GM19035 (cell line): ENCODE measurements around the gene FYB1.
"Not testable (repeated sequence)": the region's sequence is repeated elsewhere in the genome, so short reads cannot be mapped to it uniquely, and the experiment has no call there.

Experiments used
- ATAC-seq: cut with Tn5 transposase; IDR thresholded peaks from one replicate; pipeline ENCODE4 v1.9.1; 2021; ENCODE audit not compliant: unreplicated experiment

The FYB1 gene

DNA sequence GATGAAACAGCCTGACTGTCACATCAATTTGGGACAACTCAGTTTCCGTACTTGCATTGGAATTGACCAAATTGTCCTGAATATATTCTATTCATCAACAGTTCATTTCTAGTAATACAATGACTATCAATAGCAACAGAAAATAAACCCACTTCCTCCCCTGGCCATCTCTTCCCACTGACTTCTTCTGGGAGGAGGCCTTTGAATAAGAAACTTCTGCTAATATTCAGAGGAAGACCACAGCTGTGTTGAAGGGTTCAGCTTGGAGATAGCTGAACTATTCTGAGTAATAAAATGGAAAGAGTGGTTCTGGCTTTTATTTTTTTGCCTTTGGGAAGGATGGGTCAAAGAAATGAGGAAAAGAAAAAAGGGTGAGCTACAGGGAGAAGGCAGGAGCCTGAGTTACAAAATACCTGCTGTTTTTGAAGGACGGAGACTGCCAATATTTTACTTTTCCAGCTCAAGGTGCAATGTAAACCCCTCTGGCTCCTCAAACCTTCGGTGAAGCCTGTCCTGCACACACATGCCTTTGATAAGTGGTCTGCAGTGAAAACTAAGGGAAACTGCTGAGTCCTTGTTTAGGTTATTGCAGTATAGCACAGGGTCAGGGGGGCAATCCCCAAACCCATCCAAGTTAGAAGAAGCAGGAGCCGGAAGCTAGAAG is 29.9 kb downstream of the FYB1 start:
- no peak for ATAC-seq

- no peak for ATAC-seq
These were observed 31.3 kb downstream of the FYB1 start for GRCh38 chr5:39187831-39188731.

GRCh38 chr5:39186722-39187539 is 32.4 kb downstream of the FYB1 start:
- no peak for ATAC-seq

DNA sequence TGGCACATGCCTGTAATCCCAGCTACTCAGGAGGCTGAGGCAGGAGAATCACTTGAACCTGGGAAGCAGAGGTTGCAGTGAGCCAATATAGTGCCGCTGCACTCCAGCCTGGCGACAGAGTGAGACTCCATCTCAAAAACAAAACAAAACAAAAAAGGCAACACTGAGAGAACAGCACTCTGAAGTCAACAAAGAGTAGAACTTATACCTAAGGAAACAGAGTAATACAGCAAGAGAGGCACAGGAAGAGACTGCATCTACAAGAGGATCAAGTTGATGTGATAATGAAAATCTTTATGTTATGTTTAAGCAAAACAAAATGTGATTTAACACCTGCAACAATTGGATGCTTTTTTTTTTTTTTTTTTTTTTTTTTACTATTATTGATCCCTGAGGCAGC is 33.1 kb downstream of the FYB1 start:
- no peak for ATAC-seq

DNA sequence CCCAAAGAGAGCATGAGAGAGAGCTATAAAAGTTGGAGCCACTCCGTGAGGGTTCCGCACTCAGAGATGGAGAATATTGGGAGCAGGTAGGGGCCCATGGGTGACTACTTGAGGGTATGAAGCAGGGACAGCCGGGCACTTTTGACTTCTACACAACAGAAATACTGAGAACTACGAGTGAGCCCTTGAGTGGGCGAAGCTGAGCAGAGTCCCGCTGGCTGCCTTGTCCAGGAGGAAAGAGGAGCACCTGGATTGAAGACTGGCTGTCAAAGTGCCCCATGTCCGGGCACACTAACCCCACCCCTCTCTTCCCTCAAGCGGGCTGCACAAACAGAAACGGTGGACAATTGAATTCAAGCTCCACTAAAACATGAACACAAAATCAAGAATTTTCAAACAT is 33.6 kb downstream of the FYB1 start:
- ATAC-seq: no peak

GRCh38 chr5:39179561-39179960 is 39.8 kb downstream of the FYB1 start:
- not testable (repeated sequence) for ATAC-seq

DNA sequence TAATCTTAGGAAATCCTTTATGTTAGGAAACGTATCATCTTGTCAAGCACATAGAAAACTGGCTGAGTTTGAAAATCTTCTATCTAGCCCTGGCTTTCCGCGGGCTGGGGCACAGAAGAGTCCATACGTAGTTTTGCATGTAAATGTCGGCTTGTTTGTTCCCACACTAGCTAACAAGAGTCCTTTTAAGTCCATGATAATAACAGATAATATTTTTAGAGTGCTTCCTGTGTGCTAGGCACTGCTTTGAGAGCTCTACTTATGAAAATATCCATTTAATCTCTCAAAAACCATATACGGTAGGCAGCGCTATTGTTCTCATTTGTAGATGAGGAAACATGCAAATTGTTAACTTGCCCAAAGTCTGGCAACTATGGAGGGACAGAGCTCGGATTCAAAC is 40.5 kb downstream of the FYB1 start:
- ATAC-seq: no peak

GRCh38 chr5:39178171-39178570 is 41.2 kb downstream of the FYB1 start:
- no peak for ATAC-seq

GRCh38 chr5:39177631-39177964 is 41.8 kb downstream of the FYB1 start:
- ATAC-seq: no peak

DNA sequence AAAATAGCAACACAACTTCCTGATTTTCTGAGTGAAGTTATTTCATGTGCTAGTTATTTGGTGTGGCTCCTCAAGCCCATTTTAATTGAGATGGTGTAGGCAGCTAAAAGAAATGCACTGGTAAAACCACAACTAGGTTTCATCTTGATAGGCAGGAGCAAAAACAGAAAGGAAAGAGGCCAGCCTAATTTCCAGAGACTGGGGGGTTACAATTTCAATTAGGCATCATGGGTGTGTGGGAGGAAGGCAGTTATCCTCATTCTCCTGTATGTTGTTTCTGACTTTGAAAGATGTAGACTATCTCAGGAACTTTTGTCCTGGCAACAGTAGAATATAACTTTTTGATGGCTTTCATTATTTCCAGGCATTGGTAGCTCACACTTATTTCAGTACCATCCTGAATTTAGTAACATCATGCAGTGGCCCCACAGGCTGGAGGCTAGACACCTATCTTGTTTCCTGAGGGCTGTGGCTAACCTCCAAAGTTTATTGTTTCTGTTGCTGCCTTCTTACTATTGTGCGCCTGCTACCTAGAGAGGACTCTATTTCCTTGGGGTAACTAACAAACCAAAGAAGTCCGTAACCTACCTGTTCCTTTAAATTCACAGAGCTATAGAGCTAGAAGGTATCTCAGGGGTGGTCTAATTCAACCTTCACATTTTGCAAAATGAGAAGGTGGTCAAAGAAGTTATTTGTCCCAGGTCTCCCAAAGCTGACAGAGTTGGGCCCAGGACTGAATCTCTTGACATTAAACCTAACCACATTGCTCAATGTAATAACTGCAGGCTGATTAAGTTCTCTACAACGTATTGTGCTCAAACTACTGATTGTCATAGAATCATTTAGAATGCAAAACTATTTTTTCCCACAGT is 42.4 kb downstream of the FYB1 start:
- no peak for ATAC-seq

DNA sequence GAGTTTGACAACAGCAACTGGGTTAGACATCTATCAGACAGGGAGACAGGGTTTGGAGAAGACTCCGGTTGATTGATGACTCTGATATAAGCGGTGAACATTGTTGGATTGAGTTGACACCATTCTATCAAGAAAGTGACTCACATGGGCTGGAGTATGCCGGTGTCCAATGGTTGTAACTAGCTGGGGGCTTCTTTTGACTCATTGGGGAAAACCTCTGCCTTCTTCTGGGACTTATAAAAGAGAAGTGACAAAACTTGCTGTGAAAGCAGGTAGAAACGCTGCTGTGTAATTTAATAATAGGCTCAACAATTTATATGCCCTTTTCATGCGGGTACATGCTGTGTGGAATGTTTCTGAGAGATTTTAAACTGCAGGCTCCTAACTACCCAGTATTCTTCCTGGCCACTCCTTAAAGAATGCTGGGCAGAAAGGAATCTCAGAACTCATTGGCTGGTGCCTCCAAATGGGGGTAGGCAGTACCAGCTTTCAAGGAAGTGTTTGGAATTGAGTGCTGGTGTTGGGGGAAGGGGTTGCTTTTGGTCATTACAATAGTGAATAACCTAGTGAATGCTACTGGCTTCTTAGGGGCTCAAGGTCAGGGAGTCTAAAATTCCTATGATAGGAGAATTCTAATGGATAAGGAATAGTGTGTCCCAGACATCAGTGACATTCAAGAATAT is 43.9 kb downstream of the FYB1 start:
- no peak for ATAC-seq

DNA sequence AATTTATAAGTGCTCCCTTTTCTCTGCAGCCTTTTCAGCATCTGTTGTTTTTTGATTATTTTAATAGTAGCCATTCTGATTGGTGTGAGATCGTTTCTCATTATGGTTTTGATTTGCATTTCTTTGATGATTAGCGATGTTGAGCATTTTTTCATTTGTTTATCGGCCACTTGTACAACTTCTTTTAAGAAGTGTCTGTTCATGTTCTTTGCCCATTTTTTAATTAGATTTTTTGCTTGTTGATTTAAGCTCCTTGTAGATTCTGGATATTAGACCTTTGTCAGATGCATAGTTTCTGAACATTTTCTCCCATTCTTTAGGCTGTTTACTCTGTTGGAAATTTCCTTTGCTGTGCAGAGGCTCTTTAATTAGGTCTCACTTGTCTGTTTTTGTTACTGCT is 46.3 kb downstream of the FYB1 start:
- no peak for ATAC-seq

- ATAC-seq: no peak
These were observed 46.8 kb downstream of the FYB1 start for GRCh38 chr5:39172593-39172992.

DNA sequence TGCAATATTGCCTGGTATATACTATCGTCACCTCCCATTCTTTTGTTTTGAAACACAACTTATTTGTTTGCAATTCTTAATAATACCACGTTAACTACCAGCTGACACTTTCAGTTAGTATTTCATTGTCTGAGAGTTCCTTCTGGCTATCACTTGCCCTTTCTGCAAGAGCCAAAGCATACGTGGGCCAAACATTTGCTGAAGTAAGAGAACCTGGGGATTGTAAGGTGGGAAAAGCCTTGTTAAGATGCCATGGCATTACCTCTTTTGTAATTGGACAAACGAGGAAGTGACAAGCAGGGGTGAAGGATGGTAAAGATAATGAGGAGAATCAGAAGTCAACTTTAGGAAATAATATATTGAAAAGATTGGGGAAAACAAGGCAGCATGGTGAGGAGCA is 47.7 kb downstream of the FYB1 start:
- ATAC-seq: no peak

GRCh38 chr5:39169081-39169480 is 50.3 kb downstream of the FYB1 start:
- no peak for ATAC-seq

- ATAC-seq: no peak
These were observed 51.4 kb downstream of the FYB1 start for GRCh38 chr5:39167972-39168342.

- no peak for ATAC-seq
These were observed 52.0 kb downstream of the FYB1 start for GRCh38 chr5:39167141-39167971.

GRCh38 chr5:39164529-39165402 is 54.6 kb downstream of the FYB1 start:
- ATAC-seq: no peak
